CD14-positive monocyte (primary cell): ENCODE data around the gene ATRN. TPM values are rescaled to one million over a fixed set of nuclear protein-coding genes. Genes with fewer than 3 reads are reported as not detected.

ENCODE experiments used
- DNase-seq, 3 donors: peaks; one replicate each; pipeline ENCODE4 v3.0.0-alpha.2; 2011 to 2022
- H2AFZ ChIP-seq: 2 replicates; pipeline ENCODE4 v1.6.0; 2012; ENCODE audit warnings: mild to moderate bottlenecking, low read depth, low read length, inconsistent platforms; ENCODE audit not compliant: insufficient read depth, poor library complexity, severe bottlenecking
- H3K27ac ChIP-seq, 2 donors: 1 replicate in 1 of 2; 2 replicates in 1 of 2; pipeline ENCODE4 v1.5.1; 2012 to 2013; ENCODE audit warnings: low read length in 2 of 2, control low read depth in 1 of 2, inconsistent platforms in 1 of 2, low read depth in 1 of 2, mild to moderate bottlenecking in 1 of 2
- H3K27me3 ChIP-seq, 2 donors: one replicate each; pipeline versions ENCODE4 v1.6.0 to v1.6.1; 2011 to 2013; ENCODE audit warnings: low read length in 2 of 2; ENCODE audit not compliant: control insufficient read depth in 2 of 2, insufficient read depth in 2 of 2
- H3K36me3 ChIP-seq, 2 donors: replicated peaks in 1 of 2; 1 replicate in 1 of 2; 2 replicates in 1 of 2; pipeline versions ENCODE4 v1.5.1 to v1.6.1; 2012 to 2013; ENCODE audit warnings: low read length in 2 of 2, control low read depth in 1 of 2, inconsistent platforms in 1 of 2, mild to moderate bottlenecking in 1 of 2; ENCODE audit not compliant: insufficient read depth in 2 of 2, control insufficient read depth in 1 of 2
- H3K4me1 ChIP-seq, 2 donors: 1 replicate in 1 of 2; 2 replicates in 1 of 2; pipeline versions ENCODE4 v1.5.1 to v1.6.1; 2012 to 2013; ENCODE audit warnings: low read length in 2 of 2, control low read depth in 1 of 2, inconsistent platforms in 1 of 2, mild to moderate bottlenecking in 1 of 2, moderate library complexity in 1 of 2; ENCODE audit not compliant: insufficient read depth in 2 of 2, control insufficient read depth in 1 of 2
- H3K4me2 ChIP-seq: replicated peaks from 2 replicates; pipeline ENCODE3; 2012; ENCODE audit warnings: low read length, moderate library complexity, mild to moderate bottlenecking; ENCODE audit not compliant: poor library complexity, severe bottlenecking; ENCODE audit errors: extremely low read depth
- H3K4me3 ChIP-seq, 3 experiments: fragments of 200-600 bp in 1 of 3; sonication (generic) in 1 of 3; replicated peaks in 1 of 3; 1 replicate in 2 of 3; 2 replicates in 1 of 3; pipeline ENCODE4 v1.5.1; 2011 to 2013; ENCODE audit warnings: low read length in 3 of 3, mild to moderate bottlenecking in 3 of 3, control low read depth in 2 of 3, low read depth in 2 of 3, inconsistent platforms in 1 of 3, moderate library complexity in 1 of 3
- H3K79me2 ChIP-seq: 2 replicates; pipeline ENCODE4 v1.6.0; 2012; ENCODE audit warnings: mild to moderate bottlenecking, control low read depth, inconsistent platforms, low read length, moderate library complexity; ENCODE audit not compliant: insufficient read depth
- H3K9ac ChIP-seq: 2 replicates; pipeline ENCODE4 v1.6.0; 2017; ENCODE audit warnings: low read length, mild to moderate bottlenecking; ENCODE audit not compliant: insufficient read depth, poor library complexity, severe bottlenecking
- H3K9me3 ChIP-seq, 2 donors: replicated peaks in 1 of 2; 1 replicate in 1 of 2; 2 replicates in 1 of 2; pipeline versions ENCODE4 v1.5.1 to v1.6.1; 2012 to 2013; ENCODE audit warnings: low read length in 2 of 2, control low read depth in 1 of 2; ENCODE audit not compliant: control insufficient read depth in 1 of 2, insufficient read depth in 1 of 2
- H4K20me1 ChIP-seq: 2 replicates; pipeline ENCODE4 v1.6.0; 2012; ENCODE audit warnings: mild to moderate bottlenecking, low read length, control low read depth, moderate library complexity; ENCODE audit not compliant: insufficient read depth
- H3K27ac Mint-ChIP-seq, 7 donors: one replicate each; pipeline ENCODE4 v1.8.0; 2020; ENCODE audit warnings: mild to moderate bottlenecking in 7 of 7, mixed read lengths in 7 of 7, moderate library complexity in 6 of 7, inconsistent platforms in 2 of 7
- H3K27me3 Mint-ChIP-seq, 3 donors: one replicate each; pipeline ENCODE4 v1.8.0; 2021 to 2022; ENCODE audit warnings: low read depth in 3 of 3, mild to moderate bottlenecking in 3 of 3, mixed read lengths in 3 of 3, moderate library complexity in 3 of 3, inconsistent platforms in 1 of 3
- H3K36me3 Mint-ChIP-seq, 2 donors: one replicate each; pipeline ENCODE4 v1.8.0; 2020; ENCODE audit warnings: mixed read lengths in 2 of 2, inconsistent platforms in 1 of 2, mild to moderate bottlenecking in 1 of 2
- H3K4me1 Mint-ChIP-seq: one replicate; pipeline ENCODE4 v1.8.0; 2020; ENCODE audit warnings: mild to moderate bottlenecking, mixed read lengths
- H3K4me3 Mint-ChIP-seq, 2 donors: one replicate each; pipeline ENCODE4 v1.8.0; 2020; ENCODE audit warnings: mild to moderate bottlenecking in 2 of 2, mixed read lengths in 2 of 2, moderate library complexity in 1 of 2
- H3K9me3 Mint-ChIP-seq, 7 donors: one replicate each; pipeline ENCODE4 v1.8.0; 2020 to 2022; ENCODE audit warnings: mixed read lengths in 7 of 7, mild to moderate bottlenecking in 6 of 7, moderate library complexity in 6 of 7, inconsistent platforms in 2 of 7
- WGBS: methylation state at CpG from one replicate; pipeline ENCODE4 v1.1.5; 2013; ENCODE audit warnings: missing lambda C conversion rate; ENCODE audit not compliant: insufficient coverage; 5-methylcytosine and 5-hydroxymethylcytosine counted together
- intact Hi-C, 2 donors: fragments of 100-400 bp; cut with micrococcal nuclease; formaldehyde crosslinking; loops; one replicate each; pipeline versions ENCODE4 v1.15.0 to v1.15.1; 2023
- polyA plus RNA-seq, 3 donors: library from polyadenylated mRNA; depleted of rRNA in 1 of 3; unstranded in 2 of 3; stranded (reverse) in 1 of 3; fragments of 300-500 nt in 2 of 3; fragments of >200 nt in 1 of 3; fragmentation: Illumina TruSeq in 2 of 3; gene quantifications; 1 replicate in 2 of 3; 2 replicates in 1 of 3; pipeline ENCODE4 v1.2.3, GENCODE V29; 2012 to 2021
- TF ChIP-seq, protein P1 (sequence below): fragments of 200-600 bp; IDR thresholded peaks from one replicate; pipeline ENCODE4 v1.8.0; 2022; ENCODE audit warnings: antibody characterized with exemption, mild to moderate bottlenecking

ATRN gene
- polyA plus RNA-seq, 3 donors: 10.2 to 17.4 (median 11.5) TPM

DNA sequence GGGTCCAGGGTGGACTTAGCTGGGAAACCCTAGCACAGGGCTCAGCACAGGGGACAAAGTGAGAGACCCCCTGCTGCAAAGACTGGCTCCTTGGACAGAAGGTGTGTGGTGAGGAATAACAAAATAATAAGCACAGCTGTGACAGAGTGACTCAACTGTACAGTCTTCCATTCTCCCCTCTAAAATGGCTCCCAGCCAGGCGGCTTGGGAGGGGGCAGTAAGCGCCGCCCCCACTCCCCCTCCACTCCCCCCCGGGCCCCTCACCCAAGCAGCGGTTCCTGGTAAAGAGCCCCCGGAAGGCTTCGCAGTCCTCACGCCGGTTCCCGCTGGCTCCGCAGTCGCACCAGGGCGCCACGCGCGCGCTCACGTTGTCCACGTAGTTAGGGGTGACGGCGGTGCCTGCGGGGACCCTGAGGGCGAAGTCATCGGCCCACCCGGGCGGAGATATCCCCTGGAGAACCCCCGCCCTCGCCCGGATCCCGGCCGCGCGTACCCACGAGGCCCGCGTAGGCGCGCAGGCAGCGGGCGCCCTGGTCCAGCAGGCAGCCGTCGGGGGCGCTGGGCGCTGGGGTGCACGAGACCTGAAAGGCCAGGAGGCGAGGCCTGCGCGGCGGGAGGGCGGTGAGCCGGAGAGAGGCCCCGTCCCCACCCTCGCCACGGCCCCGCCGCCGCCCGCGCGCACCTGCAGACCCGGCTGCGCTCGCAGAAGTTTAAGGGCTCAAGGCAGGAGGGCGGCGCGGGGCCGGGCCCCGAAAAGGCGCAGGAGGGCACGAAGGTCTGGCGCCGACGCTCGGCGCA is 189.6 kb downstream of the ATRN start:
- no peak overlapping the region for H3K4me3 ChIP-seq
- peaks cover 21 to 40% of the 10 kb centered on the region in 2 donors for H3K27me3 ChIP-seq
- H3K4me3 Mint-ChIP-seq: peak overlapping the region in 1 of 2 donors; percentile 46

DNA sequence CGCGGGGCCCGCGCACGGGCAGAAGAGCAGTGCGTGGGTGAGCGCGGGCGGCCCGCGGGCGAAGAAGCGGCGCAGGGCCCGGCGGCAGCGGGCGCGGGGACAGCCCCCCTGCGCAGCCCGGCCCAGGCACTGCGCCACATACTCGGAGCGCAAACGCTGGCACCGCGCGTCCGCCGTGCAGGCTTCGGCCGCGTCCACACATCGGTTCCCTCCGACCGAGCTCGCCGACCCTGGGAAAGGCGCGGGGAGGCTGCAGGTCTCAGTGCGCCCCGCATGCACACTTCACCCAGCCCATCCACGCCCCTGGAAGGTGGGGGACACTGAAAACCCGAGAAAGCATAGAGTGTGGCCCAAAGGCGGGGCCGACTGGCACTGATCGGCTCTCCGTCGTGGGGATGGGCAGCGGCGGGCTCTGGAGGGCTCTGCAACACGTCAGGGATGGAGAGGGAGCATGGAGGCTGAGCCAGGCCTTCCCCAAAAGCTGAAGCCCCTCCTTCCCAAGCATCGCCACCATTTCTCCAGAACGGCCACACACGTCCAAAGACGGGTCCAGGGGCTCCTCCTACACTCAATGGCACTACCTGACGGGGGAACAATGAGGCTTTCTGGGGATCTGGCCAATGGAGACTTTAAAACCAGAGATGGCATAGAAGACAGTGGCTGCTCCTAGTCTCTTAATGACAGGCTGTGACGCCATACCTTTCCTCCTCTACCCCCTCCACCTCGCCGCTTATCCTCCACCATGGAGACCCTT is 190.4 kb downstream of the ATRN start:
- Mint-ChIP-seq H3K27me3 (peaks cover 39 to 63% (median 59%) of the 10 kb centered on the region in 3 donors), H3K4me1 (peaks cover 17% of the 10 kb centered on the region), H3K9me3 (peaks cover 0 to 7% (median 0%) of the 10 kb centered on the region in 7 donors), H3K36me3 (peaks cover 0 to 4% of the 10 kb centered on the region in 2 donors), H3K4me3 (peak overlapping the region; percentile 31 to 74), H3K27ac (no peak overlapping the region)
- H3K9me3 ChIP-seq: no peaks in the 10 kb centered on the region
- DNase-seq: no peak
- H4K20me1 ChIP-seq: no peaks in the 10 kb centered on the region
- peaks cover 10 to 21% of the 10 kb centered on the region in 2 donors for H3K4me1 ChIP-seq
- H3K79me2 ChIP-seq: no peaks in the 10 kb centered on the region
- TF ChIP-seq, protein P1, sequence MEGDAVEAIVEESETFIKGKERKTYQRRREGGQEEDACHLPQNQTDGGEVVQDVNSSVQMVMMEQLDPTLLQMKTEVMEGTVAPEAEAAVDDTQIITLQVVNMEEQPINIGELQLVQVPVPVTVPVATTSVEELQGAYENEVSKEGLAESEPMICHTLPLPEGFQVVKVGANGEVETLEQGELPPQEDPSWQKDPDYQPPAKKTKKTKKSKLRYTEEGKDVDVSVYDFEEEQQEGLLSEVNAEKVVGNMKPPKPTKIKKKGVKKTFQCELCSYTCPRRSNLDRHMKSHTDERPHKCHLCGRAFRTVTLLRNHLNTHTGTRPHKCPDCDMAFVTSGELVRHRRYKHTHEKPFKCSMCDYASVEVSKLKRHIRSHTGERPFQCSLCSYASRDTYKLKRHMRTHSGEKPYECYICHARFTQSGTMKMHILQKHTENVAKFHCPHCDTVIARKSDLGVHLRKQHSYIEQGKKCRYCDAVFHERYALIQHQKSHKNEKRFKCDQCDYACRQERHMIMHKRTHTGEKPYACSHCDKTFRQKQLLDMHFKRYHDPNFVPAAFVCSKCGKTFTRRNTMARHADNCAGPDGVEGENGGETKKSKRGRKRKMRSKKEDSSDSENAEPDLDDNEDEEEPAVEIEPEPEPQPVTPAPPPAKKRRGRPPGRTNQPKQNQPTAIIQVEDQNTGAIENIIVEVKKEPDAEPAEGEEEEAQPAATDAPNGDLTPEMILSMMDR: no peak
- H3K4me2 ChIP-seq: no peak overlapping the region
- no peak overlapping the region for H3K27ac ChIP-seq
- H2AFZ ChIP-seq: no peak overlapping the region
- WGBS: 8% methylated on average over 53 of the region's 60 CpGs
- H3K9ac ChIP-seq: no peak overlapping the region
- intact Hi-C loops: no loop called here
- H3K4me3 ChIP-seq: no peak overlapping the region
- no peaks in the 10 kb centered on the region for H3K36me3 ChIP-seq
- H3K27me3 ChIP-seq: peaks cover 21 to 40% of the 10 kb centered on the region in 2 donors

More for the DNA sequence above, 189.6 kb downstream of the ATRN start:
- H3K79me2 ChIP-seq: no peaks in the 10 kb centered on the region
- H2AFZ ChIP-seq: no peak overlapping the region
- intact Hi-C loops: no loop called here
- Mint-ChIP-seq H3K36me3 (peaks cover 1 to 4% of the 10 kb centered on the region in 2 donors), H3K9me3 (peaks cover 0 to 7% (median 0%) of the 10 kb centered on the region in 7 donors), H3K27ac (no peak overlapping the region), H3K27me3 (peaks cover 38 to 59% (median 57%) of the 10 kb centered on the region in 3 donors), H3K4me1 (peaks cover 17% of the 10 kb centered on the region)
- WGBS: 4% methylated on average over 71 of the region's 75 CpGs
- TF ChIP-seq, protein P1: no peak
- H4K20me1 ChIP-seq: no peaks in the 10 kb centered on the region
- no peaks in the 10 kb centered on the region for H3K36me3 ChIP-seq
- H3K27ac ChIP-seq: no peak overlapping the region
- H3K9me3 ChIP-seq: no peaks in the 10 kb centered on the region
- DNase-seq: no peak
- H3K4me1 ChIP-seq: peaks cover 10 to 21% of the 10 kb centered on the region in 2 donors
- H3K9ac ChIP-seq: no peak overlapping the region
- H3K4me2 ChIP-seq: no peak overlapping the region
